Stimulated activated CD8-positive, alpha-beta memory T cell treated with anti-CD3 and anti-CD28 coated beads, Interleukin-7, amount 100 ng/mL, for 24 hours (primary cell): Measurements from ENCODE around the gene RPS6KA2.

Source experiments
- DNase-seq: peaks from one replicate; pipeline ENCODE4 v3.0.0-alpha.2; 2020; ENCODE audit warnings: low read depth

Gene RPS6KA2

DNA sequence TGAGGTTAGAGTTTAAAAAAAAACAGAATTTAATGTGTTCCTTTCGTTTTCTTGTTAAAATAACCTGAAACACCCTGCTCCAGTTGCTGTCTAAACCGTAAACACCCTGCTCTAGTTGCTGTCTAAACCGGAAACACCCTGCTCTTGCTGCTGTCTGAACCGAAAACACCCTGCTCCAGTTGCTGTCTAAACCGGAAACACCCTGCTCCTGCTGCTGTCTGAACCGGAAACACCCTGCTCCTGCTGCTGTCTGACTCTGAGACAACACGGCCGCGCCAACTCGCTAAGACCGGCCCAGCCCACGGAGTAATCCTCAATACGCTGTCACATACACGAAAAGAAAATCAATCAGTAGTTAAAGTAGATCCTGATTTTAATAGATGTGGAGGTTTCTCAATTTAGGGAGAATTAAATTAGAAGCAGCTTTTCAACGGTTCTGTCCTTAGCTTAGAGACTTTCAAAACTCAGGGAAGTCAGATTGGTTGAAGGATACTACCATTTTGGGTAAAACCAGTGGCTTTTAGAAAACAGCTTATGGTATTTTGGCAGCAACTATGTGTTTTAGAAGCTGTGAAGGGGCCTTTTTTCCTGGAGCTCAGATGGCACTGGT is 138.9 kb downstream of the RPS6KA2 start:
- DNase-seq = peak; percentile 45

DNA sequence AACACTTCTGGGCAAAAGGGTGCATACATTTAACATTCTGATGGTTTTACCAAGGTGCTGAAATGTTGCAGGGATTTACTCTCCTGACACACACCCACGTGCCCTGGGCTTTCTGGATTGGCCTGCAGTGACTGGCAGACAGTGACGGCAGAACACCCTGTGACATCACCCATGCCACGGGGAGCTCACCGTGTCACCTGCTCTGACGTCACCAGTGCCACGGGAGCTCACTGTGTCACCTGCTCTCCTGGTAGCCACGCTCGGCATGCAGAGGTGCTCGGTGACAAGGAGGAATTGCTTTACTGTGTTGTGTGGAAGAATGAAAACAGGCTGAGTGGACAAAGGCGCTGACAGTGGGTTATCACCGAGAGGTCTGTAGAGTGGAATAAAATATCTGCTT is 139.9 kb downstream of the RPS6KA2 start:
- no peak for DNase-seq

DNA sequence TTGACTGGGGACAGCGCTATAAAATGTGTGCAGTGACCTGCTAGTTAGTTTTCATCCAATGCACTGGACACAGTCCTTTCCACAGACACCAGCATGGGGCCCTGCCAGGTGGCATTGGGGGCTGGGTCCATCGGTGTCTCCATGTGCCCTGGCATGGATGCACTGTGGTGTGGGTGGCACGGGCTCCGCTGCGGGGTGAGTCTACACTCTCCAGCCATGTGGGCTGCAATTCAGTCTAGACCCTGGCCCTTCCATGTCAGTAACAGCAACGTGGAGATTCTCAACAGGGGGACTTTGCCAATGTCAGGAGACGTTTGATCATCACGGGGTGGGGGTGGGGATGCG is 140.5 kb downstream of the RPS6KA2 start:
- no peak for DNase-seq

GRCh38 chr6:166485651-166486535 is 141.2 kb downstream of the RPS6KA2 start:
- DNase-seq = no peak

DNA sequence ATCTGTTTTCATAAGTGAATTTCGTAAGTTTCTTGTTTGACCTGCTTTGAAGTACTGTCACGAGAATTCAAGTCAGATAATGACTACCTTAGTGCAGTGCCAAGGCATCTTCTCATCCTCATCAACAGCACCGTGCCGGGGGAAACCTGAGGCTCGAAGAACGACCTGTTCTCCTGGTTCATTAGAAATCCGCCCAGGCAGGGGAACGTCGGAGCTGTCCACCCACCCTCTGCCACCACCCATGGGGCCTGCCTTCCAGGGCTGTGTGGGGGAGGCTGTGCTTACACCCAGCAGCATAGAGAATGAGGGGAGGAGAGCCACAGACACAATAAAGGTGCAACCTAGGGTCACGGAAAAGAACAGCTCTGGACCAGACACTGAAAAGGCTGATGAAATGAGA is 142.2 kb downstream of the RPS6KA2 start:
- no peak for DNase-seq

GRCh38 chr6:166483573-166484250 is 143.3 kb downstream of the RPS6KA2 start:
- DNase-seq = no peak

DNA sequence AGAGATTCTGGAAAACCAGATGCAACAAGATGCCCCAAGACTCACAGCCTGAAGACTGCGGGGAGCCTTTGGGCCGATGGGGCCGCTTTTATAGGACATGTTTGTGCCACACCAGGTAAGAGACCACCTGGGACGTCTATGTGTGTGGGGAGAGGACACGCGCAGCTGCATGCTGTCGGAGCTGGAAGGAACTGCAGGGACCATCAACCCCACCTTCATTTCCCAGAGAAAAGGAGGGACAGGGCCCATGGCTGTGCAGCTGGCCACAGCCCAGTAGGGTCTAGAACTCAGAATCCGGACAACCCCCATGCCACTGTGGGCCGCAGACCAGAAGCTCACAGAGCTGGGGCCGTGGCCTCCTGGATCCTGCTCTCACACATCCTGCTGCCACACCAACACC is 144.0 kb downstream of the RPS6KA2 start:
- no peak for DNase-seq

DNA sequence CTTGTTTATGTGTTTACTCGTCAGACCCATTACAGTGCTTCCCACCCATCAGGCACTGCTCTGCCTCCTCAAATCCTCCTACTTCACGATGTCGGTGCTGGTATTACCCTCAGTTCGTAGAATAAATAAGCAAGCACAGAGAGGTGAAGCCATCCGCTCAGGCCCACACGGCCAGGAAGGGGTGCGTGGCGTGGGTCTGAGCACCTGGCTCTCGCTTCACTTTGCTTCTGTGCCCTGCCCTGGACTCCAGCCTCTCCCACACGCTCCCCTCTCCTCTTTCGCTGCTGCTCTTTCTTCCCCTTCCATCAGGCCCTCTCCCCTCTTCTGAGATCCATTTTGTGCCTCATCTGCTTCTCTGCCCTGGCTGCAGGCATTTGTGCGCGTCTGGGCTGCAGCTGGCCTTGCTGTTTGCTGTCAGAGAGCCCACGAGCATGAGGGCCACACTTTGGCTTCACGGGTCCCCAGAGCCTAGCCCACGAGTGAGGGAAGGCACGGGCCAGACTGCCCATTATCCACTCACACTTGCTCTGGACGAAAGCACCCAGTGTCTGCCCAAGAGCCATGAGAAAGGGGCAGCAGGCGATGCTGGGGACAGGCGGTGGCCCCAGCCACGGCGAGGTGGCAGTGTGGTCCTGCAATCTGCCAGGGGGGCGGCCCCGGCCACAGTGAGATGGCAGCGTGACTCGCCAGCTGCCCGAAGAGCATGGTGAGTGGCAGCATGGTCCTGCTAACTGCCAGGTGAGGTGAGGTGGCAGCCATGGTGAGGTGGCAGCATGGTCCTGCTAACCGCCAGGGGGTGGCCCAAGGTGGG is 148.1 kb downstream of the RPS6KA2 start:
- no peak for DNase-seq

- DNase-seq = no peak
Measured at GRCh38 chr6:166477647-166478365, 149.2 kb downstream of the RPS6KA2 start.

DNA sequence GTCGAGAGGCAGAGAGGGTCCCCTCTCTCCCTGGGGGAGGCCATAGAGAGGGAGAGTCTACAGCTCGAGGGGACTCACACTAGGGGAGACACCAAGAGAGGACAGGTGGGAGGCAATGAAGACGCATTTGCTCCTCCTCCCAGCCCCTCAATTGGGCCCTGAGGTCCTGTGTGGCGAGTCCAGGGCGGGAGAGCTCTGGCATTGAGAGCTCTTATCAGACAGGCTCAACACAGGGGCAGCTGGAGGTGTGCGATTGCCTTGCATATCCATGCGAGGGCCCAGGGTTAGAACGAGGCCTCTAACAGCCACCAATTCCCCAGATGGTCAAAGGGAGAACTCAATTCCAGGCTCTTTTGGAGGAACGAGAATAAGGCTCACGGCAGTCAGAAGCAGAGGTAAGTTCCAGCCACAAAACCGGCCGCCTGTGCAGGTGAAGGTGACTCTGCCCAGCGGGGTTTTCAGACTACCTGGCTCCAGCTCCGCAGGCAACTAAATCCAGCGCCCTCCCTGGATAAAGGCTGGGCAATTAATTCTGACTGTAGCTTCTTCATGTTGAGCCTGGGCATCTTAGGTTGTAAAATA is 150.3 kb downstream of the RPS6KA2 start:
- DNase-seq = no peak

DNA sequence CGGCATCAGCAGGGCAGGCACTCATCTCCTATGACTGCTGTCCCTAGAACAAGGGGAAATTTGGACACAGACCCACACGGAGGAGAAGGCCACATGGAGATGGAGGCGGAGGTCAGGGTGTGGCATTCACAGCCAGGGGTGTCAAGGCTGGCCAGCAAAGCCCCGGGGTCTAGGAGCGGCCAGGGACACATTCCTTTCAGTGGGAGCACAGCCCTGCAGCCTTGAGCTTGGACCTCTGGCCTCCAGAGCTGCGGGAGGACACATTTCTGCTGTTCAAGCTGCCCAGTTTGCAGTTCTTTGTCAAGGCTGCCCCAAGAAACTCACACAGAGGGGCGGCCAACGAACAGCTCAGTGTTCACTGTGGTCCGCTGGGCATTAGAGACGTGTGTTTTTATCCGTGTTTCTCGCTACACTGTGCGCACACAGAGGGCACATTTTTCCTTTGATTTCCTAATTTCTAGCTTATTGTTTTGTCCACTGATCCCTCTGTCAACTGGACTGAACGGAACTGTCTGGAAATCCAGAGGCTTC is 150.9 kb downstream of the RPS6KA2 start:
- no peak for DNase-seq

DNA sequence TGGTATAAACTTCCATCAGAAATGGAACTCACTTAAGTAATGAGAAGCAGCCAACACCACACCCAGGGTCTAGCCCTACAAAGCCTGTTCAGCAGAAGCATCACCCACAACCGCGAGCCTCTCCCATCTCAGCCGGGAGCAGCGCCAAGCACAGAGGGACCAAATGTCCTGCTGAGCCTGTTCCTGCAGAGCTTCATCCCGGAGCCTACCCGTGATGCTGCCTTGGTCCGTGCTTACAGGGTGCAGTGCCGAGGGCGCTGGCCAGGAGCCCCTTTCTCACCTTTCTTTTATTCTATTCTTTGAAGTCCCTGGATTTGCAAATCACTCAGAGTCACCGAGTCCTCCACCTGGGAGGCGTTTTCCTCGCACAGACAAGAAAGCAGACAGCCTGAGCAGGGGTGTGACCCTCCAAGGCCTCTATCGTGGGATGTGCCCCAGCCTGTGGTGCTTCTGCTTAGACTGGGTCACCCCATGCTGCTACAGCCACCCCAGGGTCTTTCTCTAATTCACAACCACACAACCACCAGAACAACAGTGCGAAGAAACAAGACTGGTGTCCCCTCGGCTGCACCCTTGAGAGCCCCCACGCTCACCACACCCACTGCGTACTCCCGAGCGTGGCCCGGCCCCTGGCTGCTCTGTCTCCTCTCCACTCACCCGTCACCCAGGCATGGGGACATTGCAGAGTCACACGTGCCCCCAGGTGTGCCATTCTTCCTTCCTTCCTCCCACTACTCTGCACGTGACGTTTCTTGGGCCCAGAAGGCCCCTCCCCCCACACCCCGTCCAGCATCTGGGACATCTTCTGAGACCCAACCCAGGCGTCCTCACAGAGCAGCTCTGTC is 152.1 kb downstream of the RPS6KA2 start:
- no peak for DNase-seq

DNA sequence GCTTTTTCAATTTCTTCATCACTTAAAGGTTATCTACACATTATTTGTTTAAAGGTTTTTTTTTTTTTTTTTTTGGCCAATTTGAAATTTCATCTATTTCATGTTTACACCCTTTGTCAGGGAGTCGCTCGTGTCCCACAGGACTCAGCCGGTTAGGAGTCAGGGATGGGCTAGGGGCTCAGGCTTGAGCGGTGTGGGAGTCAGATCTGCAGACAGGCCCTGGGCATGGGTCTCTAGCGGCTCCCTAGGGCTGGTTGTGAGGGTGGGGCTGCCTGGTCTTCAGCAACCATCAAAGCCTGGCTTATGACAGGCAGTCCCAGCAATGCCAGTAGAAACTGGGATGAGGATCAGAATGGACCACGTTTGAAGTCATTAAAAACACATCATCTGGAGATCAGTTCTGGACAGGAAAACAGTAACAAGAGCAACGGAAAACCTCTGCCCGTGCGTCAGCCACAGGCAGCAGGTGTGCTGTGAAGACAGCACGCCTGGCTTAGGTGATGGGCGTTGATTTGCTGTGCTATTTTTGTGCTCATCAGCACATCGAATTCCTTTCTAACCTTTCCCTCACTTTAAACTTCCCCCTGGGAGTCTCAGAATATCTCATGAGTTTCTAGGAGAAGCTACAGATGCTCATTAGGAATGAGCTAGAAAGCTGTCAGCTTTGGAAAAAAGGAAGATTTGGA is 153.0 kb downstream of the RPS6KA2 start:
- no peak for DNase-seq

- DNase-seq = no peak
Measured at GRCh38 chr6:166472636-166473035, 154.4 kb downstream of the RPS6KA2 start.

DNA sequence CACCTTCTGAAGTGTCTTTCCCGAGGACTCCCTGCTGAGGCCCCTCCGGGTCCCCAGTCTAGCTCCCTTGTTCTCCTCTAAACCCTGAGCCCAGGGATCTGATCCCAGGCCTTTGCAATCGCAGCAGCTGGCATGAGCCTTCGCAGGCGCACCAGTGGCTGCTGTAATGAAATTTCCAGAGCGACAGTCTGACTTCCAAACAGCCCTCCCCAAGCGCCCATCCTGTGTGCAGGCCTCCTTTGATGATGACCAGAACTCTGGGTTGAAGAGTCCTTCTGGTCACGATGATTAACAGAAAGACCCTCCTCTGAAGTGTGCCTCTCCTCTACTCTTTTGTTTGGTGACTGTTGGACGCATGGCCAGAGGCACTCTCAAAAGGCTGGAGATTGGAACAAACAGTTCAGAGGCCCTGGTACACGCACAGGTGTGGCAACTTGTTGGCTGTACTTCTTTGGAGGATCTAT is 155.2 kb downstream of the RPS6KA2 start:
- DNase-seq = no peak

DNA sequence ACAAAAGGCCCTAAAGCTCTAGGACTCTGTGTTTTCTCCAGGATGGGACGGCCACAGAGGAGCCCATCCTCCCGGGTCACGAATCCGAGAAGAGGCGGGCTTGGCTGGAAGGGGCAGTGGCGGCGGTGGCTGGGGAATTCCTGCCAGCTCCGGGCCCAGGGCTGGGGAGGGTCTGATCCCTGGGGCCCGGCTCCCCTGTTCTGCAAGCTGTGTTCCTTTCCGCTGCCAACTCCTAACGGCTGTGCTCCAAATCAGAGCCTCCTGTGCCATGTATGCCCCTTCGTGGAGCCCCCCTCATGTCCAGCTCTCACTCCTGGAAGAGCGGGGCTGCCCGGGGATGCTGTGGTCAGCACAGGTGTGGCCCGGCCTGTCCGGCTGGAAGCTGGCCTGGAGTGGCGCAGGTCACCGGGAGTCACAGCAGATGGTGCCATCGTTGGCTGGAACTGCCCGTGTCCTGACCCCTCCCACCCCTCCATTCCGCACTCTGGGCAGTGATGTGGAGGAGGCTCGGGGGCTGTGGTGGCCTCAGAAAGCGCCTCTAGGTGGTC is 156.1 kb downstream of the RPS6KA2 start:
- no peak for DNase-seq

GRCh38 chr6:166470029-166470862 is 156.8 kb downstream of the RPS6KA2 start:
- DNase-seq = no peak

- DNase-seq = no peak
Measured at GRCh38 chr6:166469426-166469961, 157.6 kb downstream of the RPS6KA2 start.
